Mesenchymal stem cell (in vitro differentiated cells and primary cell): Measurements from ENCODE around the gene KCTD11.

Experiments used
- DNase-seq: peaks from one replicate; pipeline ENCODE4 v3.0.0-alpha.2; 2013
- H2AFZ ChIP-seq: one replicate; pipeline ENCODE4 v1.6.1; 2013; ENCODE audit warnings: low read depth, mild to moderate bottlenecking, control low read depth, inconsistent platforms, low read length, moderate library complexity
- H2AK5ac ChIP-seq: 2 replicates; pipeline ENCODE4 v1.6.1; 2013; ENCODE audit warnings: low read length, moderate library complexity, mild to moderate bottlenecking, inconsistent platforms; ENCODE audit not compliant: severe bottlenecking
- H2BK120ac ChIP-seq: one replicate; pipeline ENCODE4 v1.6.1; 2013; ENCODE audit warnings: low read depth, mild to moderate bottlenecking, inconsistent platforms, low read length, moderate library complexity
- H2BK12ac ChIP-seq, 2 experiments: one replicate each; pipeline ENCODE4 v1.6.1; 2013; ENCODE audit warnings: inconsistent platforms in 2 of 2, low read length in 2 of 2, mild to moderate bottlenecking in 2 of 2, moderate library complexity in 2 of 2, control low read depth in 1 of 2
- H2BK15ac ChIP-seq: one replicate; pipeline ENCODE4 v1.6.1; 2013; ENCODE audit warnings: mild to moderate bottlenecking, low read depth, inconsistent platforms; ENCODE audit not compliant: poor library complexity, severe bottlenecking
- H2BK5ac ChIP-seq: 2 replicates; pipeline ENCODE4 v1.6.1; 2013; ENCODE audit warnings: low read depth, mild to moderate bottlenecking, low read length, control low read depth, inconsistent platforms; ENCODE audit not compliant: poor library complexity, severe bottlenecking
- H3K14ac ChIP-seq, 2 experiments: one replicate each; pipeline ENCODE4 v1.6.1; 2013; ENCODE audit warnings: inconsistent platforms in 2 of 2, low read length in 2 of 2, control low read depth in 1 of 2, mild to moderate bottlenecking in 1 of 2, moderate library complexity in 1 of 2
- H3K18ac ChIP-seq, 2 experiments: one replicate each; pipeline ENCODE4 v1.6.1; 2013; ENCODE audit warnings: inconsistent platforms in 2 of 2, low read length in 2 of 2, control low read depth in 1 of 2, low read depth in 1 of 2, mild to moderate bottlenecking in 1 of 2
- H3K23ac ChIP-seq, 2 experiments: one replicate each; pipeline ENCODE4 v1.6.1; 2013; ENCODE audit warnings: inconsistent platforms in 2 of 2, low read length in 2 of 2, mild to moderate bottlenecking in 2 of 2, moderate library complexity in 2 of 2, control low read depth in 1 of 2
- H3K27ac ChIP-seq: 2 replicates; pipeline ENCODE4 v1.5.1; 2013; ENCODE audit warnings: mild to moderate bottlenecking, moderate library complexity, low read length, control low read depth, inconsistent platforms; ENCODE audit not compliant: poor library complexity, severe bottlenecking
- H3K27me3 ChIP-seq, 2 experiments: 2 replicates each; pipeline versions ENCODE4 v1.6.1 to v1.7.0; 2013; ENCODE audit warnings: low read length in 2 of 2, mild to moderate bottlenecking in 2 of 2, moderate library complexity in 2 of 2, control low read depth in 1 of 2, inconsistent platforms in 1 of 2; ENCODE audit not compliant: control insufficient read depth in 1 of 2, insufficient read depth in 1 of 2
- H3K36me3 ChIP-seq, 2 experiments: 2 replicates each; pipeline versions ENCODE4 v1.6.1 to v1.7.0; 2013; ENCODE audit warnings: low read length in 2 of 2, control low read depth in 1 of 2, inconsistent platforms in 1 of 2, low read depth in 1 of 2, mild to moderate bottlenecking in 1 of 2; ENCODE audit not compliant: insufficient read depth in 2 of 2, control insufficient read depth in 1 of 2
- H3K4ac ChIP-seq, 2 experiments: one replicate each; pipeline ENCODE4 v1.6.1; 2013; ENCODE audit warnings: inconsistent platforms in 2 of 2, low read length in 2 of 2, mild to moderate bottlenecking in 2 of 2, moderate library complexity in 2 of 2, control low read depth in 1 of 2, low read depth in 1 of 2
- H3K4me1 ChIP-seq: 2 replicates; pipeline ENCODE4 v1.6.1; 2013; ENCODE audit warnings: low read depth, low read length, control low read depth; ENCODE audit not compliant: control insufficient read depth, insufficient read depth
- H3K4me2 ChIP-seq: 2 replicates; pipeline ENCODE4 v1.6.1; 2013; ENCODE audit warnings: low read length, mild to moderate bottlenecking, inconsistent platforms; ENCODE audit not compliant: poor library complexity, severe bottlenecking
- H3K4me3 ChIP-seq, 2 experiments: 2 replicates each; pipeline versions ENCODE4 v1.5.1 to v1.7.0; 2013; ENCODE audit warnings: low read length in 2 of 2, mild to moderate bottlenecking in 2 of 2, control low read depth in 1 of 2, low read depth in 1 of 2; ENCODE audit not compliant: insufficient read depth in 1 of 2
- H3K79me1 ChIP-seq: replicated peaks from 2 replicates; pipeline ENCODE4 v1.6.1; 2013; ENCODE audit warnings: mild to moderate bottlenecking, control low read depth, low read length, inconsistent platforms; ENCODE audit not compliant: poor library complexity, severe bottlenecking
- H3K9ac ChIP-seq: 2 replicates; pipeline ENCODE4 v1.7.0; 2013; ENCODE audit warnings: mild to moderate bottlenecking, low read length, moderate library complexity
- H3K9me3 ChIP-seq: 2 replicates; pipeline ENCODE4 v1.7.0; 2013; ENCODE audit warnings: mild to moderate bottlenecking, low read length; ENCODE audit not compliant: control insufficient read depth
- H4K8ac ChIP-seq: one replicate; pipeline ENCODE4 v1.6.1; 2013; ENCODE audit warnings: inconsistent platforms, mild to moderate bottlenecking, low read length, moderate library complexity
- H4K91ac ChIP-seq: one replicate; pipeline ENCODE4 v1.6.1; 2013; ENCODE audit warnings: mild to moderate bottlenecking, low read length, inconsistent platforms
- WGBS: methylation state at CpG from one replicate; pipeline ENCODE4 v1.1.7; 2013; ENCODE audit warnings: mixed read lengths; 5-methylcytosine and 5-hydroxymethylcytosine counted together

Gene KCTD11

GRCh38 chr17:7352503-7352889 lies 534 bp downstream of the KCTD11 start:
- Histone ChIP-seq H3K79me1 (peaks cover 33% of the 10 kb centered on the region), H4K8ac (peak overlapping the region; percentile 90), H3K9me3 (no peaks in the 10 kb centered on the region), H3K36me3 (no peaks in the 10 kb centered on the region), H2BK12ac (peak overlapping the region in 1 of 2 experiments; percentile 45), H2BK120ac (peak overlapping the region; percentile 76), H4K91ac (peak overlapping the region; percentile 96), H3K27ac (peak overlapping the region; percentile 1), H3K23ac (no peak overlapping the region), H3K27me3 (no peaks in the 10 kb centered on the region), H2AFZ (no peak overlapping the region), H2BK5ac (no peak overlapping the region), H2AK5ac (peak overlapping the region; percentile 54), H3K4me2 (peak overlapping the region; percentile 80), H3K18ac (peak overlapping the region; percentile 92 to 97), H3K4ac (peak overlapping the region; percentile 29 to 95), H3K9ac (peak overlapping the region; percentile 99), H3K4me1 (peaks cover 47% of the 10 kb centered on the region), H3K14ac (no peak overlapping the region), H3K4me3 (peak overlapping the region; percentile 64 to 95), H2BK15ac (peak overlapping the region; percentile 80)
- DNase-seq, result no peak
- 52% methylated on average over 10 of the region's 10 CpGs for WGBS

DNA sequence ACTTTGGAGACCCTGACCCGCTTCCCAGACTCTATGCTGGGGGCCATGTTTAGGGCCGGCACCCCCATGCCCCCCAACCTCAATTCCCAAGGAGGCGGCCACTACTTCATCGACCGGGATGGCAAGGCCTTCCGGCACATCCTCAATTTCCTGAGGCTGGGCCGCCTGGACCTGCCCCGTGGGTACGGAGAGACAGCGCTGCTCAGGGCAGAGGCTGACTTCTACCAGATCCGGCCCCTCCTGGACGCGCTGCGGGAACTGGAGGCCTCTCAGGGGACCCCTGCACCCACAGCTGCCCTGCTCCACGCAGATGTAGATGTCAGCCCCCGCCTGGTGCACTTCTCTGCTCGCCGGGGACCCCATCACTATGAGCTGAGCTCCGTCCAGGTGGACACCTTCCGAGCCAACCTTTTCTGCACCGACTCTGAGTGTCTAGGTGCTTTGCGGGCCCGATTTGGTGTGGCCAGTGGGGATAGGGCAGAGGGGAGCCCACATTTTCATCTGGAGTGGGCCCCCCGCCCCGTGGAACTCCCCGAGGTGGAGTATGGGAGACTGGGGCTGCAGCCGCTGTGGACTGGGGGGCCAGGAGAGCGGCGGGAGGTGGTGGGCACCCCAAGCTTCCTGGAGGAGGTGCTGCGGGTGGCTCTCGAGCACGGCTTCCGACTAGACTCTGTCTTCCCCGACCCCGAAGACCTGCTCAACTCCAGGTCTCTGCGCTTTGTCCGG lies 1.1 kb downstream of the KCTD11 start:
- Histone ChIP-seq H3K36me3 (no peaks in the 10 kb centered on the region), H2BK15ac (peak overlapping the region; percentile 80), H2AFZ (no peak overlapping the region), H3K4me3 (peak overlapping the region in 1 of 2 experiments; percentile 95), H2BK5ac (no peak overlapping the region), H3K4me2 (peak overlapping the region; percentile 80), H2AK5ac (no peak overlapping the region), H3K14ac (no peak overlapping the region), H2BK12ac (peak overlapping the region in 1 of 2 experiments; percentile 45), H3K27me3 (no peaks in the 10 kb centered on the region), H3K4ac (peak overlapping the region in 1 of 2 experiments; percentile 29), H4K91ac (peak overlapping the region; percentile 96), H2BK120ac (no peak overlapping the region), H3K9me3 (no peaks in the 10 kb centered on the region), H3K79me1 (peaks cover 33% of the 10 kb centered on the region), H3K4me1 (peaks cover 47% of the 10 kb centered on the region), H3K27ac (no peak overlapping the region), H3K23ac (peak overlapping the region in 1 of 2 experiments; percentile 14), H3K9ac (peak overlapping the region; percentile 99), H4K8ac (peak overlapping the region; percentile 19), H3K18ac (peak overlapping the region in 1 of 2 experiments; percentile 97)
- 92% methylated on average over 37 of the region's 37 CpGs for WGBS
- no peak for DNase-seq

DNA sequence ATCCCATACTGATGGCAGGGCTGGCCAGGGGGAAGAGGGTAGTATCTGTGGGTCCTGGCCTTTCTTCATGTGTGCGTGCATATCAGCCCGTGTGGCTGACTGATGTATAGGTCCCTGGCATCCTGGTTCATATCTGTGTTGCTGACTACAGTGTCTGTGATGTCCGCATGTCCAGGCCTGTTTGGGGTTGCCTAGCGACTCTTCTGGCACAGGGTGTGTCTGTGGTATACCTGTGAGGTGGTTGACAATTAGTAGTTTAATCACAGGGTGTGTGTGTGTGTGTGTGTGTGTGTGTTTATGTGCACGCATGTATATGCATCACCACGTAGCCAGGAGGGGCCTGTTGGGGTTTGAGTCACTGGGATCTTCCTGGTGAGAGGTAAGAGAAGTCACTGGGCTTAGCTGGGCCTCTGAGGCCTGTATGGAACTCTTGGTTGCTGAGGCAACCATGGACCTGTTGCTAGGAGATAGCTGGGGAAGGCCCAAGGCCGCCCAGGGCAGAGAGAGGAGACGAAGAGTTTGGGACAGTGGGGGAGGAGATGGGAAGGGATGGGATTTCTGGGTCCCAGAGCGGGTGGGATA lies 2.4 kb downstream of the KCTD11 start:
- 81% methylated on average over 8 of the region's 9 CpGs for WGBS
- Histone ChIP-seq H3K14ac (peak overlapping the region in 1 of 2 experiments; percentile 53), H3K4me1 (peaks cover 44% of the 10 kb centered on the region), H3K27ac (no peak overlapping the region), H3K79me1 (peaks cover 27% of the 10 kb centered on the region), H2BK5ac (no peak overlapping the region), H2AFZ (no peak overlapping the region), H3K9me3 (no peaks in the 10 kb centered on the region), H2AK5ac (no peak overlapping the region), H2BK120ac (no peak overlapping the region), H3K23ac (no peak overlapping the region), H2BK15ac (no peak overlapping the region), H2BK12ac (peak overlapping the region in 1 of 2 experiments; percentile 31), H3K27me3 (no peaks in the 10 kb centered on the region), H3K4me3 (peak overlapping the region in 1 of 2 experiments; percentile 22), H3K36me3 (no peaks in the 10 kb centered on the region), H3K4me2 (no peak overlapping the region), H3K9ac (peak overlapping the region; percentile 44), H4K8ac (peak overlapping the region; percentile 66), H3K18ac (no peak overlapping the region), H3K4ac (no peak overlapping the region), H4K91ac (no peak overlapping the region)
- DNase-seq, result peak; percentile 65

DNA sequence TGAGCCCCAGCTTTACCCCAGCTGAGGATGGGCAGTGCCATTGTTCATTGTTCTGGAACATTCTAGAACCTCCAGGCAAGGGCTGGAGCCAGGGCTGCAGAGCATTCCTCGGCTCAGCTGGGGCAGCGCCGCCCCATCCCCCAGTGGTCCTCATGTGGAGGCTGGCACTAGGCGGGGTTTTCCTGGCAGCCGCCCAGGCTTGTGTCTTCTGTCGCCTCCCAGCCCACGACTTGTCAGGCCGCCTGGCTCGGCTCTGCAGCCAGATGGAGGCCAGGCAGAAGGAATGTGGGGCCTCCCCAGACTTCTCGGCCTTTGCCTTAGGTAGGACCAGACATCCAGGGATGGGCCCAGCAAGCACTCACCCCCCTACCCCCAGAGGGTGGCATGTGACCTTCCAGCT lies 3.1 kb downstream of the KCTD11 start, which contains the start of gene TMEM95:
Gene TMEM95, plus strand, starts transcription at position 104 of the 400 bp plus-strand sequence. Its CDS starts 49 bp downstream, at position 153.
- no peak for DNase-seq
- peak within 1 kb of the TSS; percentile 66 for H4K8ac ChIP-seq
- peaks cover 41% of the 10 kb centered on the region for H3K4me1 ChIP-seq
- H3K4ac ChIP-seq, result no peak within 1 kb of the TSS
- no peak within 1 kb of the TSS for H2BK120ac ChIP-seq
- H3K36me3 ChIP-seq, result no peaks in the 10 kb centered on the region
- H3K23ac ChIP-seq, result no peak within 1 kb of the TSS
- no peak within 1 kb of the TSS for H2BK5ac ChIP-seq
- no peak within 1 kb of the TSS for H3K4me2 ChIP-seq
- no peak within 1 kb of the TSS for H2AFZ ChIP-seq
- peak within 1 kb of the TSS; percentile 15 to 31 for H2BK12ac ChIP-seq
- peak within 1 kb of the TSS in 1 of 2 experiments; percentile 22 for H3K4me3 ChIP-seq
- 75% methylated on average over 10 of the region's 10 CpGs for WGBS
- H3K27ac ChIP-seq, result no peak within 1 kb of the TSS
- peak within 1 kb of the TSS in 1 of 2 experiments; percentile 79 for H3K14ac ChIP-seq
- peak within 1 kb of the TSS; percentile 37 to 55 for H3K18ac ChIP-seq
- peak within 1 kb of the TSS; percentile 44 for H3K9ac ChIP-seq
- H2AK5ac ChIP-seq, result peak within 1 kb of the TSS; percentile 53
- H2BK15ac ChIP-seq, result peak within 1 kb of the TSS; percentile 4
- no peaks in the 10 kb centered on the region for H3K27me3 ChIP-seq
- H3K79me1 ChIP-seq, result peaks cover 27% of the 10 kb centered on the region
- peak within 1 kb of the TSS; percentile 78 for H4K91ac ChIP-seq
- H3K9me3 ChIP-seq, result no peaks in the 10 kb centered on the region
